ENCODE data around the gene OR2AK2.
A peak's percentile ranks its signal among the peaks of the same experiment; 100 is the strongest.

The OR2AK2 gene, protein sequence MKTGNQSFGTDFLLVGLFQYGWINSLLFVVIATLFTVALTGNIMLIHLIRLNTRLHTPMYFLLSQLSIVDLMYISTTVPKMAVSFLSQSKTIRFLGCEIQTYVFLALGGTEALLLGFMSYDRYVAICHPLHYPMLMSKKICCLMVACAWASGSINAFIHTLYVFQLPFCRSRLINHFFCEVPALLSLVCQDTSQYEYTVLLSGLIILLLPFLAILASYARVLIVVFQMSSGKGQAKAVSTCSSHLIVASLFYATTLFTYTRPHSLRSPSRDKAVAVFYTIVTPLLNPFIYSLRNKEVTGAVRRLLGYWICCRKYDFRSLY

DNA sequence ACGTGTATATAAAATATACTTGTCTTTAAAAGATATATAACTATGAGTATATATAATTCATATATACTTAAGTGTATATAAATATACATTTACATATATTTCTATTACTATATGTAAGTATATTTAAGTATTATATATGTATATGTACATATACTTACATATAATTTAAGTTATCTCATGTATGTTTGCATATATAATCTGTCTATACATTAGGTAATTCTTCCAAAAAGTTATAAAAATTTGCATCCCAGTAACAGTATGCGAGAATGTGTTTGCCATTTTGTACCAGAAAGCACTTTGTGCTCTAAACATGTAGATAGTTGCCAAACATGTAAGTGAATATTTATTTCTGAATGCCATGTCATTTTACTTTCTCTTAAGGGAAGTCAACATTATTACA lies at the start of gene OR2AK2:
OR2AK2 (plus strand) TSS at position 301 of the 400 bp plus-strand sequence. CDS start 144 bp downstream, outside the sequence.
- DNase-seq, result no peak

DNA sequence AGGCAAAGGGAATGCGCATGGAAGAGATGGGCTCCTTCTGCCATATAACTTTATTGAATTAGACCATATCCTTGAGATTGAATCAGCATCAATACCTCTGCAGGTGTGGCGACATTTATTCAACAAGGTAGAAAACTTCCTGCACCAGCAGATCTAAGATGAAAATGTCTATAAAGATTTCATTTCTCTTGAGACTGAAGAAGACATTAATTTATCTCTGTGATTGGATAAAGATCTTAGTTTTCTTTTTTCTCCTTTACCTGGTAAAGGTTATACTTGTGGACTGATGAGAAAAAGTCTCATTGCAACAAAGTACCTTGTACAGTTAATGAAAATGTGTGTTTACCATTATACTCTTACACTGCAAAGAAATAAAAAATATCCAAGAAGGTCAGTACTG lies 45.1 kb upstream of the OR2AK2 start, which contains the start of gene OR2T8:
OR2T8 (plus strand) TSS at position 301 of the 400 bp plus-strand sequence. CDS start 766 bp downstream, outside the sequence.
- no peak for DNase-seq

DNA sequence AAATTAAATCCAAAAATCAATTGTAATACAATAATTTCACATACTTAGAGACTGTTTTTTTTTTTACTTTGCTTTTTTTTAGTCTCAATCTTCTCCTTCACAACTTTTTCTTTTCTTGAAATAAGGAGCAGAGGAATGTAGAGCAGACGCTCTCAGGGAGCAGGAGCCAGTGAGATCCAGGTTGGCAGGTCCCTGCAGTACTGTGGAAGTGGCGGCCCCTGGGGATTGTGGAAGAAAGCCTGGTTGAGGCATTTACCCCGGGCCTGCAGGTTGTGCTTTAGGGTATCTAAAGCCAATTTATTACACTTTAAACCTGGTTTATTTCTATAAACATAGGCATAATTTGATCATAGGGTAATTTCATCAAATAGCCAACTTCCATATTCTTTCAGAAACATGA lies 41.1 kb upstream of the OR2AK2 start:
- DNase-seq, result no peak

DNA sequence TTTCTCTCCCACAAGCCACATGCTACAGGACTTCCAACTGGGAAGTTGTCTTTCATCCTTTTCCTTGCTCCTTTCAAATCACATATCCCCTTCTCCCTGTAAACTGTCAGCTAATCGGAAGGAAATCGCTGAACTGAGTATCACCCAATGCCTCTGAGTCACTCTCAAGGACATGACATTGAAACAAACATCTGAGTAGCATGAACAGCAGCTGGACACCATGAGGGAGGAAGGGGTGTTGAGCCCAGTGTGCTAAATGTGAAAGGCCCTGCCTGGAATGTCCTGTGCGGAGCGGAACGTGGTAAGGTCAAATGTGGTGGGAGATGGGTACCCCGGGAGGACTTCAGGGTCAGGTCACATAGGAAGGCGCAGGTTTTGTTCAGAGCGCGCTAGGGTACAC lies 40.2 kb upstream of the OR2AK2 start, which contains the start of gene OR2AJ1:
OR2AJ1 (plus strand) TSS at position 22 of the 400 bp plus-strand sequence. CDS start 8,880 bp downstream, outside the sequence.
- no peak for DNase-seq

DNA sequence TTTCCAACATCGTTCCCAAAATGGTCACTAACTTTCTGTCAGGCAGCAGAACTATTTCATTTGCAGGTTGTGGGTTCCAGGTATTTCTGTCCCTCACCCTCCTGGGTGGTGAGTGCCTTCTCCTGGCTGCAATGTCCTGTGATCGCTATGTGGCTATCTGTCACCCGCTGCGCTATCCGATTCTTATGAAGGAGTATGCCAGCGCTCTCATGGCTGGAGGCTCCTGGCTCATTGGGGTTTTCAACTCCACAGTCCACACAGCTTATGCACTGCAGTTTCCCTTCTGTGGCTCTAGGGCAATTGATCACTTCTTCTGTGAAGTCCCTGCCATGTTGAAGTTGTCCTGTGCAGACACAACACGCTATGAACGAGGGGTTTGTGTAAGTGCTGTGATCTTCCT lies 31.0 kb upstream of the OR2AK2 start:
- no peak for DNase-seq

DNA sequence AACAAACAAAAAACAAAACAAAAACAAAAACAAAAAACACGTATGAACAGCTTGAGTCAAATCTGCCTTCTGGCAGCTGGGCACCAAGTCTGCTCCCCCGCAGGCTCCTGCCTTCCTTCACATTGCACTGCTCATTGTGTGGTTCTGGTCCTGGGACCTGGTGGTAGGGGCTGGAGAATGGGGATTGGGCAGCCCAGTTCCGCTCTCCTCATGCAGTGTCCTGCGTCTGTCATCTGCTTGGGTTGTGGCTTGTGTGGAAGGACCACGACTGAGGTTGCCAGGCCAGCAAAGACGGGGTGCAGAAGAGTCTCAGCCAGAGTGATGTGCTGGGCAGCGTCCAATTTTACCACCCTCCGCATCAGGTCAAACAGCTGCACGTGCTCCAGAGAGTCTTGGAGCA lies 29.3 kb upstream of the OR2AK2 start:
- DNase-seq, result no peak

DNA sequence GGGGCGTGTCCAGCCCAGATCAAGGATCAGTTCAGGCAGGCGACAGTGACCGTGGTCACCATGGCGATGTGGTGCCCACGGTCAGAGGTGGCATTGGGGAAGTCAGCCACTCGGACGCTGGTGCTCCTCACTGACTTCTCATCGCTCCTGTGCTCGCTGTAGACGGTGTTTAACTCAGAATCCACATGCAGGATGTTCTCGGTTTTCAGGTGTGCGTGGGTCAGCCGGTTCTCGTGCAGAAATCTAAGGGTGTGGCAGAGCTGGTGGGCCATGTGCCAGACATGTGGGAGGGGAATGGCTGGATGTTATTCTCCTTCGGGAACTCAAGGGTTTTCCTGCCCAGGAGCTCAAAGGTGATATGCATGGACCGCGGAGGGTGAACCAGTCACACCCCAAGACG lies 28.6 kb upstream of the OR2AK2 start:
- DNase-seq, result no peak

DNA sequence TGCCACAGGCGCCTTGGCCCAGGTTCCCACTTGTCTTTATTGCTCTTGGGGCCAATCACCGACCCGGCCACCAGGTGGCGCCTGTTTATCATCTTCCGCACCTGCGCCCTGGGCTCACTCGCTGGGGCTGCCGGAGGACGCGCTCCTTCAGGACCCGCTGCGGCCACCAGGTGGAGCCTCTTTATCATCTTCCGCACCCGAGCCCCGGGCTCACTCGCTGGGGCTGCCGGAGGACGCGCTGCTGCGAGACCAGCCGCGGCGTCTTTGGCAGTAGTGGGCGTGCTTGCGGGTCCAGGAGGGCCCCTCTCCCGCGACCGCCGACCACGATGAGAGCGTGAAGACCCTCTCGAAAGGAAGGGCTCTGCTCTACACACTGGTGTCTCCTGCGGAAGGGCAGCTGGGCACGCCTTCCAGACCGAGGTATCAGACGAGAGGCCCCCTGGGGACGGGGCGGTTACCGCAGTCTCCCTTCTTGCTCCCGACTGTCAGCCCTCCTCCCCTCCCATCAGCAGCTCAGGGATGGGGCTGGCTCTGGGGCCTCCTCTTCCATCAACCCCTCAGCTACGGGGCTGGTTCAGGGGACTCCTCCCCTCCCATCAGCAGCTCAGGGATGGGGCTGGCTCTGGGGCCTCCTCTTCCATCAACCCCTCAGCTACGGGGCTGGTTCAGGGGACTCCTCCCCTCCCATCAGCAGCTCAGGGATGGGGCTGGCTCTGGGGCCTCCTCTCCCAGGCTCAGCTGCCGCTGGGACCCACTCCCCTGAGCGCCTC lies 27.9 kb upstream of the OR2AK2 start:
- DNase-seq, result peak; percentile 16

DNA sequence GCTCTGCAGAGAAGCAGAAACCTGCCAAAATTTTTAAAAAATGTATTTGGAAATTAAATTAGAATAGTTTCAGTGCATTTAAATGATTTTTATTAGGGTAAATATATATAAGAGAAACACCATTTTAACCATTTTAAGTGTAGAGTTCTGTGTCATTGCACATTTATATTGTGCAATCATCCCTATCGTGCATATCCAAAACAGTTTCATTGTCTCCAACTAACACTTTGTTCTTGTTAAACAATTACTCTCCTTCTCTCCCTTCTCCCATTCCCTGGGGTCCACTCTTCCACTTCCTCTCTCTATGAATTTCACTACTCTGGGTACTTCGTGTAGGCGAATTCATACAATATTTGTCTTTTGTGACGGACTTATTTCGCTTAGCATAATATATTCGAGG lies 22.4 kb upstream of the OR2AK2 start:
- no peak for DNase-seq

DNA sequence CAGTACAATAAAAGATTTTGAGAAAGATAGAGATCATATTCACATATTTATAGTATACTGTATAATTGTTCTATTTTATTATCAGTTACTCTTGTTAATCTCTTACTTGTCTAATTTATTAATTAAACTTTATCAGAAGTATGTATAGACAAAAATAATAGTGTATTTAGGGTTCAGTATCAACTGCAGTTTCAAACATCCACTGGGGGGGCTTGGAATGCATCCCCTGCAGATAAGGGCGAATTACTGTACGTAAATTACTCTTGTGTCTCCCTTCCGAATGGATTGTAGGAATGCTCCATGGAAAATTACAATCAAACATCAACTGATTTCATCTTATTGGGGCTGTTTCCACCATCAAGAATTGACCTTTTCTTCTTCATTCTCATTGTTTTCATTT lies 16.5 kb upstream of the OR2AK2 start, which contains the start of gene OR2L8:
OR2L8 (plus strand) TSS at position 301 of the 400 bp plus-strand sequence; CDS start at position 301, 0 bp downstream.
- DNase-seq, result no peak

DNA sequence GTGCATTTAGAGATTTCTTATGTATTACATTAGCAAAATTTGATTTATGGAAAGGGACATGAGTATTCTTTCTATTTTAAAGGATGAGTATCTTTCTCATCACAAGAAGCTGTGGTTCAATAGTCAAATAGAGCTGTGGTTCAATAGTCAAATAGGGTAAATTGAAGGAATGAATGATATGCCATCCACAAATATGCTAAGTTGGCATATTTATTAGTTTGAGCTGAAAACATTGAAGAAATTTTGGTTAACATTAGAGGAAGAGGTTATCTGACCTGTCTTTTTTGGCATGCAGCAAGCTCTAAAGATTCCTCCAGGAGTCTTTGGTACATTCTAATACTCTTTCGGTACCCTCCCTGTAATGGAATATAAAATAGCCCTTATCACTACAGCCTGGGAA lies 11.6 kb upstream of the OR2AK2 start:
- DNase-seq, result no peak

DNA sequence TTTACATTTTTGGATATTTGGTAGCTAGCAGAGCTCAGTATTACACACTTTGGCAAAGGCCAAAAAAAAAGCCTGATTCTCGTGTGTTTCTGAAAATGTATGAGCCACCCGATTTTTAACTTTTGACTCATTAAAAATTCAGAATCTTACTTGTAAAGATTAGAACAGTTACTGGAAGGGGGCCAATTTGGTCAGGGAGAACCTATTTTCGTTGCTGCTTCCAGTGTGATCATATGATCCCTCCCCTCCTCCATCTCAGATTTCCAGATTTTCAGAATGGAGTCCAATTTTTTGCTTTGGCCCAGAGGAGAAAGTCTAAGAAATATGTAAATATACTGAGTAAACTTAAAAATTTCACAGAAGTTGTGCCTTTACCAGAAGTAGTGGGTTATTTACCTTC lies 3.2 kb upstream of the OR2AK2 start:
- DNase-seq, result no peak

DNA sequence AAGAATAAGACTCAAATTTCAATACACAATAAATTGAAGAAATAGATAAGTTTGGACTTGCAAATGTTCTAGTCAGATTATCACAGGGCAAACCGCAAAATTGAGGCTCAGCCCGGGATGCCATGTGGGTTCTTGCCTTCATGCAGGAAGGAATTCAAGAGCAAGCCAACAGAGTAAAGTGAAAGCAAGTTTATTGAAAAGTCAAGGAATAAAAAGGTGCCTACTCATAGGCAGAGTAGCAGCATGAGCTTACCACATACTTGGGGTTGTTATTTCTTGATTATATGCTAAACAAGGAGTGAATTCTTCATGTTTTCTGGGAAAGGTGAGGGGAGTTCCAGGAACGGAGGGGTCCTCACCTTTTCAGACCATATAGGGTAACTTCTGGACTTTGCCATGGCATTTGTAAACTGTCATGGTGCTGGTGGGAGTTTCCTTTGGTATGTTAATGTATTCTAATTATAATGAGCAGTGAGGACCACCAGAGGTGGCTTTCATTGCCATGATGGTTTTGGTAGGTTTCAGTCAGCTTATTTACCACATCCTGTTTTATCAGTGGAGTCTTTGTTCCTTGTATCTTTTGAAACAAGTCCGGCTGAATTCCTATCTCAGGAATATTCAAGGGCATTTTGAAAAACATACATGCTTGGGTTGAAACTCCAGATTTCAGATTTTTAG lies 2.0 kb upstream of the OR2AK2 start:
- DNase-seq, result no peak

DNA sequence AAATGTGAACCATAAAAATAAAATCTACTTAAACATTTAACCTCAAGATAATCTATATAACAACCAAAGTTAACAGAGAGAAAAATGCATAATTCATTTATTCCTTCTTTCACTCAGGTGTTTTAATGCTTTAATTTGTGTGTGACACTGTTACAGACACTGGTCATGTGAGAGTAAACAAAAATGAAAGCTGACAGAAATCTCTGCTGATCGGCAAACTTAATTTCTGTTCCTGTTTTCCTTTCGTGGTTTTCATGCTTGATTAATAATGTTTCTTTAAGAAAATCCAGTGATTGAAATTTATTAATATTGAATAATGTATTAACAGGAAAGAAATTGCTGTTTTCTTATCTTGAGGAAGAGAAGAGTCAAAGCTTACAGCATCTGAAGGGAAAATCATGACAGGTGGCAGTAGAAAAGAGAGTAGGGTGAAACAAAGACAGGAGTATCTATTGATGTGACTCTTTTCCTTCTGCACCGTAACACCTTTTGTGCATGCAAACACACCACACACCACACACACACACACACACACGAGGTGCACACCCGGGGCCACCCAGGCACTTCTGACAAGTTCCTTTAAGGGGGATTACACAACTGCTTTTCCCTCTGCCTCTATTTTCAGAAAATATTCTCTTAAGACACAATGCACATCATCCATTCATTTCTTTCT lies 1.6 kb downstream of the OR2AK2 start:
- DNase-seq, result no peak

DNA sequence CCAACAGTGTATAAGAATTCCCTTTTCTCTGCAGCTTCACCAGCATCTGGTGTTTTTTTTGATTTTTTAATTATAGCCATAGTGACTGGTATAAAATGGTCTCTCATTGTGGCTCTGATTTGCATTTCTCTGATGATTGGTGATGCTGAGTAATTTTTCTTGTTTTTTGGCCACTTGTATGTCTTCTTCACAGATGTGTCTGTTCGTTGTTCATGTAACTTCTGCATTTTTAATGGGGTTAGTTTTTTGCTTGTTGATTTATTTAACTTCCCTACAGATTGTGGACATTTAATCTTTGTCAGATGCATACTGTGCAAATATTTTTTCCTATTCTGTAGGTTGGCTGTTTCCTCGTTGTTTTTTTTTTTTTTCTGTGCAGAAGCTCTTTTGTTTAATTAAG lies 28.0 kb downstream of the OR2AK2 start:
- DNase-seq, result no peak

DNA sequence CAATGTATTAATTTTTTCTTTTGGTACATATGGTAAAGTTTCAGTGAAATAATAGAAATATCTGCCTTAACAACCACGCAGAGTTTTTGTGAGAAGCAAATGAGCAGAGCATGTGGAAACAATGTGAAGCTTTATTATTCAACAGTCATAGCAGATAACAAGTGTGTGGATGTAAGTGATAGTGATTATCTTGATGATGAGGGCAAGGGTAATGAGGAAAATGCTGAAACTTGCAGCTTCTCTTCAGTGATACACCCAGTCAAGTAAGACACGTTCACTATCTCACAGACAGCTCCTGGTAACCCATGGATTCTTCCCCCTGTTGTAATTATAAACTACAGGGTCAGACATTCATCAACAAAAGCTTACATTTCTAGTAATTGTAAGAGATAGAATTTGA lies 33.8 kb downstream of the OR2AK2 start:
- DNase-seq, result no peak

DNA sequence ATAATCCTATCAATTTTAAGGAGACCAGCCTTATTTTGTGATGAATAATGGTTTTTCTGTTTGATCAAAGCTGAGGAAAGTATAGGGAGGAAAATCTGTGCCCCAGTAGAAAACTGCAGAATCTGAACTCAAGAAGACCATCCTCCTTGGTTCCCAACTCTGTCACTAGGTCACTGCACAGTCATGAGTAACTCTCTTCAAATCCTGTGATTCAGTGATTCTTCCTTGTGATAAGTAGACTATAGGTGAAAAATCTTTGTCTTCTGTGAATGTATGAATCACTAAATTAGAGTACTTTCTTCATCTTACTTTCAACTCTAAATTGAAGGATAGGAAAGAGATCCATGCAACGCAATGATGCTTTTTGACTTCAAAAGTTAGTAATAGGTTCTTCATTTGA lies 35.1 kb downstream of the OR2AK2 start:
- no peak for DNase-seq

DNA sequence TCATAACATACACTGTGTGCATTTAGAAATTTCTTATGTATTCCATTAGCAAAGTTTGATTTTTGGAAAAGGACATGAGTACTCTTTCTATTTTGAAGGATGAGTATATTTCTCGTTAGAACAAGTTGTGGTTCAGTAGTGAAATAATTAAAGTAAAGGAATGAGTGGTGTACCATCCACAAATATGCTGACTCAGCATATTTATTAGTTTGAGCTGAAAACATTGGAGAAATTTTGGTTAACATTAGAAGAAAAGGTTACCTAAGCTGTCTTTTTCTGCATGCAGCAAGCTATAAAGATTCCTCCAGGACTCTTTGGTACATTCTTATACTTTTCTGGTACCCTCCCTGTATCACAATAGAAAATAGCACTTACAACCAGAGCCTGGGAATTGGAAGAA lies 42.7 kb downstream of the OR2AK2 start:
- DNase-seq, result no peak

DNA sequence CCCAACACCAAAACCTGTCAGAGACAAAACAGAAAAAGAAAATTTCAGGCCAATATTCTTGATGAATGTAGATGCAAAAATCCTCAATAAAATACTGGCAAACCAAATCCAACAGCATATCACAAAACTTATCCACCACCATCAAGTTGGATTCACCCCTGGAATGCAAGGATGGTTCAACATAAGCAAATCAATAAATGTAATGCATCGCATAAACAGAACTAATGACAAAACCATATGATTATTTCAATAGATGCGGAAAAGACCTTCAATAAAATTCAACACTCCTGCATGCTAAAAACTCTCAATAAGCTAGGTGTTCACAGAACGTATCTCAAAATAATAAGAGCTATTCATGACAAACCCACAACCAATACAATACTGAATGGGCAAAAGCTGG lies 44.6 kb downstream of the OR2AK2 start:
- no peak for DNase-seq

DNA sequence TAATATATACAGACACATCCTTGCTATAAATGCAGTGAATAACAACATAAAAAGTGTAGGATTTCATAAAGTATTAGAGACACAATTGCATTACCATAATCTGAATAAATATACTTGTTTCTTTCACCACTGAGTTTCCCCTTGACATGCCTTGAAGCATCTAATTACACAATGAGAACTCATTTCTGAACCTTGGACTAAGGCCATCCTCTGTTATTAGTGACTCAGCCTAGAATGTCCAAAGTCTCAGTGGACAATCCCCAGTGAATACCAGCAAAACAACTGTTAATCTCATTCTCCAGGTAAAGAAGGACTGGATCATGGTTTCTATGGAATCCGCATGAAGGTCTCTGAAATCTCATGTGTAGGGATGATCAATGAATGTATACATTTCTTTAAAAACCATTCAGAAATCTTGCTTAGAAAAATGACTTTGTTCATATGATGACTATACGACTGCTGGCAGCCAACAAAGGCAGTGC lies 48.2 kb downstream of the OR2AK2 start, which contains the start of gene OR2L5:
OR2L5 (plus strand) TSS at position 432 of the 482 bp plus-strand sequence. CDS start 8,288 bp downstream, outside the sequence.
- no peak for DNase-seq

DNA sequence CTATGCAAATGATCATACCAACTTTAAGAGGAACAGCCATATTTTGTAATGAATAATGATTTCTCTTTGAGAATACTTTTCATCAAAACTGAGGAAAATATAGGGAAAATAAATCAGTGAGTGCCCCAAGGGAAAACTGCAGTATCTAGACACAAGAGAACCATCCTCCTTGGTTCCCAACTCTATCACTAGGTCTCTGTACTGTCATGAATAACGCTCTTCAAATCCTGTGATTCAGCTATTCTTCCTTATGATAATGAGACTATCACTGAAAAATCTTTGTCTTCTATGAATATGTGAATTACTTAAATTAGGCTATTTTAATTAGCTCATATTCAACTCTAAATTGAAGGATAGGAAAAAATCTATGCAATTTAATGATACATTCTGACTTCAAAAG lies 50.8 kb downstream of the OR2AK2 start:
- DNase-seq, result no peak

All from NK-92 treated with Interleukin-12 subunit alpha and Interleukin-12 subunit beta, amount 100 ng/mL, for 24 hours (cell line).